HG03280 (cell line): ENCODE results near the gene SEMA3C.
A peak's percentile ranks its signal among the peaks of the same experiment; 100 is the strongest.

Experiments used
- ATAC-seq: cut with Tn5 transposase; IDR thresholded peaks from one replicate; pipeline ENCODE4 v1.9.1; 2021; ENCODE audit warnings: mild to moderate bottlenecking, moderate library complexity; ENCODE audit not compliant: unreplicated experiment

SEMA3C gene

DNA sequence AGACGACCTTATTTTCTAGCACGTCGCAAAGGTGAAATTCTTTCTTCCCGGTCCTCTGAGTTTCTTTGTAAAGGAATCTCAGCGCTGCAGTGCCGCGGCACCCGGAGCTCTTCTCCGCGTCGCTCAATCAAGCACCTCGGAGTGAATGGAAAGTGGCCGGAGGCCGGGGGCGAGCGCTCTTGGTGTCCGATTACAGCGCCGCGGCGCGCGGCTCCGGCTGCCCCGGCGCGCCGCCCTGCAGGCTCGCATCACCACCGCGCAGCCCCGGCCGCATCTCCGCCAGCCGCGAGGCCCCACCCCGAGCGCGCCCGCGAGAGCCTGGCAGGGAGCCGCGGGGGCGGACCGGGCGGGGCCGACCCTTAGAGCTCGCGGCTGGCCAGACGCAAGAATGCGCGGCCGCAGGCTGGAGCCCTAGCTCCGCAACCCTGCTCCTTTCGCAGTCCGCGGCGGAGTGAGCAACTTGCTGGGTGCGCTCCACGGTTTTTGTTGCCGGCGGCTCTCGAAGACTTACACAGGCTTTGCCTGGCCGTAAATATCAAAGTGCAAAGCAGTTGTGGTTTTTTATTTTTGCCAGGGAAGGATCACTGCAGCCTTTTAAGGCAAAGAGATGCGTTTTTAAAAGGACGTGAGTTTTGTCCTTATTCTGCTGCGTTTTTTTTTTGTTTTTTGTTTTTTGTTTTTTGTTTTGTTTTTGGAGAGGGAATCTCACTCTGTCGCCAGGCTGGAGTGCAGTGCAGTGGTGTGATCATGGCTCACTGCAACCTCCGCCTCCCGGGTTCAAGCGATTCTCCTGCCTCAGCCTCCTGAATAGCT is at the start of gene SEMA3C:
Gene SEMA3C (minus strand): TSS at position 143 of the 813 bp plus-strand sequence. CDS start 2,270 bp downstream, outside the sequence.
- peak; percentile 65 for ATAC-seq

DNA sequence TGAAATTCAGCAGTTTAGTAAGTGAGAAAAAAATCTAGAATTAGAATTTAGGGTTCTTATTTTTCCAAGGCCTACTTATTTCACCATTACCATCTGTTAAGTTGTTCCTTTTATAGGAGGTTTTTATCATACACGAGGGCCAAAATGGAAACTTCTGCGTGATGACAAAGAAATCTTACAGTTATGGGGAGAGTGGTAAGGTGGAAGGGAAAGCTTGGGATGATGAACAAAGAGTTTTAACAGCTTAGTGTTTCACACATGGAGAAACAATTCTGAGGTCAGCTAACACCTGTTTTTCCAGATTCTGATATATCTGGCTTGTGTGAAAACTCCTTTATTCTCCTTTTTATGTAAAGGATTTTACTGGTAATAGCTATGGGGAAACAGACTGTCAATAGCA is 49.8 kb upstream of the SEMA3C start:
- no peak for ATAC-seq

DNA sequence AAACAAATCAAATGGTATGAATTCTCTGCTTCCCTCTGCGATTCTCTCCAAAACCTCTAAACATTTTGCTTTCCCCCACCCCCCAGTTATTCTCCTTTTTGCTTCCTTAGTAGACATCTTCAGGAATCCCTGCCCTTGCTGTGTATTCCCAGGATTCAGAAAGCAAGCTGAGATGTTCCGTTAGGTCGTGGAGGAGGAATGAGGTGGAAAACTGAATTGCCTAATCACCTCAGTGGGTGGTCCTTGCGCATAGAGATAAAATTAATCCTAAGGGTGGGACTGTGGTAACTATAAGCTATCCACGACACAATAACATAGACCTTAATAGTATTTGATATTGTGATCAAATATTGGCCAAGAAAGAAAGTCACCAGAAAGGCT is 49.1 kb upstream of the SEMA3C start:
- ATAC-seq: no peak

DNA sequence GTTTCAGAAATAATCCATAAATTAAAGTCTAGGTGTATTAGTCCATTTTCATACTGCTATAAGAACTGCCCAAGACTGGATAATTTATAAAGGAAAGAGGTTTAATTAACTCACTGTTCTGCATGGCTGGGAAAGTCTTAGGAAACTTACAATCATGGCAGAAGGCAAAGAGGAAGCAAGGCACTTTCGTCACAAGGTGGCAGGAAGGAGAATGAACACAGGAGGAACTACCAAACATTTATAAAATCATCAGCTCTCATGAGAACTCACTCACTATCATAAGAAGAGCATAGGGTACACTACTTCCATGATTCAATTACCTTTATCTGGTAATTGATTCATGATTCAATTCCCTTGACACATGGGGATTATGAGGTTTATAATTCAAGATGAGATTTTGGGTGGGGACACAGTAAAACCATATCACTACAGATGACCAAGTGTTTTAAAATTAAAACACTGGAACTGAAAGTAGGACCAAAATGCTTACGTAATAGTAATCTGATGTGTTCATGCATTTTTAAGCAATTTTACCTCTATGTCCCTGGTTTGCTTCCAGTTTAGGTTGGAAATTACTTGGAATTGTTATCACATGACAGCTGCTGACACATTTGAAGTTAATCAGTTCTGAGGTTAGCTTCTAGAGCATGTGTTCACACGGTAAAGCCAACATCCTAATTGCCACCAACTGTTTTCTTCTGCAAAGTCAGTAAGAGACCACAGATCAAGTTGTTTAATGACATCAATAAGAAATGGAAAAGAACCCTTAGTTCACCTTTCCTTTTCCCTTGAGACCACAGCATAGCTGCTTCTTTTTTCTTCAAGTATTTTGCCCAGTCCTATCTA is 48.4 kb upstream of the SEMA3C start:
- ATAC-seq: no peak

DNA sequence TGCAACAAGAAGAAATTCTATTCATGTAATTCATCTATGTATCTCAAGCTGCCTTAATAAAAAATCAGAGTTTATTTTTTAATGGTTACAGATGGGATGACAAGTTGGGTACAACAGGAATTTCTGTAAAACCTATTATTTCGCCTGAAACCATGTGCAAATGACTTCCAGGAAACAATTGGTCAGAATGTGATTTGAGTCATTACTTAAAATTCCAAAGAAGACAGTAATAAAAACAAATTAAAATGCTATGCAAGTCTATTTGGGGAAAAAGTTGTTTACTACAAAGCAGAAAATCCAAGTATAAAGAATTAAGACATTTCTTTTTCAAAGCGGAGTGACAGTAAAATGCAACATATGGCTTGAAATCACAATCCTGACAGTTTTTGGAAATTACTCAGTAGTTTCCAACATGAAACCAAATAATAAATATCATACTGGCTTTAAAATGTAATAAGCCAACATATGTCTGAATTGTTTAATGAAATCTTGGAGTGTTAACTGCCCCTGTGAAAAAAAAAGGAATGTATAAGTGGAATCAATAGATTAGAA is 41.5 kb upstream of the SEMA3C start:
- no peak for ATAC-seq

DNA sequence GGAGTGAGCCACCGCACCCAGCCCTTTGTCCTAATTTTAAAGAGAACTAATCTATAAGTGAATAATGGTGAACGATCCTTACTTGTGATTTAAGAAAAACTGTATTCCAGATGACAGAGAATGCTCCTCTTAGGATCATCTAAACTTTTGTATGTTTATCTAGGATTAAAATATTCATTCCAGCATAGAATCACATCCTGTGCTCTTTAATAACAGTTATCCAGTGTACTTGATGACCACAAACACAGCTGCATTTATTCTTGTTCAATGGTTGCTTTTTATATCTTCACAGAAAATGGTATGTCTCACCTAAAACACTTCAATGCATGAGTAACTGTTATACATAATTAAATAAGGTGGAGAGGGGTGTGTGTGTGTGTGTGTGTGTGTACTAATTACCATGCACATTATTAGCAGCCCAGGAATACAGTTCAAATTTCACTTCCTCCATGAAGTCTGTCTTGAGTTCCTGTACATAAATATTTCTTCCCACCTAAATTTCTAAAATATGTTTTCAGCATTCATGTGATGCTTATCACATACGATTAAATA is 38.5 kb upstream of the SEMA3C start:
- no peak for ATAC-seq

DNA sequence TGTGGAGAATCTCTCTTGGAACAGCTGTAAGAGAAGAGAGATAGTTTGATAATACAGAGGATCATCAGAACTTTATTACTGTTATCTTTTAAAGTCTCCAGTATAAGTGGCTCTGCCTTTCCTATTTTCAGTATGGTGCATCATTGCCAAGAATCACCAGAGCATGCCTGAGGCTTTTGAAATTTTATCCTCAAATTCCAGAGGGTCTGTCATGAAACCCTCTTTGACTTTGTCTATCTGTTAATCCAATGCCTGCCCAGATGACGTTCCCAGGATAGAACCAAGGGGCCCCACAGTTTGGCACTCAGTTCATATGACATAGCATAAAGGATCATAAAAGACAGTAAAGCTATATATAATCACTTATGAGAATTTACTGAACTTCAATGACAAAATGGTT is 35.3 kb upstream of the SEMA3C start:
- ATAC-seq: no peak

DNA sequence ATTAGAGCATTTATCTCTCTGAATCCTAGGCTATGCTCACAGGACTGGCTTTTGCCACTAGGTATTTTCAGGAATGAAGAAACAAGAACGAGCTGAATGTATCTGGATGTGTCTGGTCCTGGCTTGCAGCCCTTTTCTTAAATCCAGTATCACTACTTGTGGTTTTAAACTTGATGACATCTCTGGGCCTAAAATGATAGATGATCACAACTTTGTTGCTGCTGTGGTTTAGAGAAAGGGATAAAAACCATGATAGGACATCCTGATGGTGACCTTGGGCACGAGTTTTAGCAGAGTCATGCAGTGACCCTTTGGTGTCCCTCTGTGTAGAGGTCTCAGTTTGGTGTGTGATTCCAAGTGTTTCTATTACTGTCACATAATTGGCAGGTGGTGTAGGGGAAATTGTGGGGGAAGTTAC is 31.7 kb upstream of the SEMA3C start:
- no peak for ATAC-seq

DNA sequence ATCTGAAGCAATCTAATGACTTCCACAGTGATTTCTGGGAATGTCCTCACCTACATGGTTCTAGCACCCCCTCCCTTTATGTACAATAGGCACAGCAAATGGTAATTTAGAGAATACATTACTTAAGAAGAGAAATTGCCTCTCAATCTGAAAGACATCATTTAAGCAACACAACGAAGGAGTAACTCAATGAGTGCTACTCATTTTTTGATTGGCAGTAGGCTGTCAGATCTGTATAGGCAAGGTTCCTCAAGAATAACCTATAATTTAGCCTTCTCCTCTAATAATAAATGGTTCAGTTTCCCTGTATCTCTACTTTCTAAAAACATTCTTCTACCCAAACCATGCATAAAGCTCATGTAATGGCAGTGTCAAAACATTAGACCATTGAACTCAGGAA is 30.6 kb upstream of the SEMA3C start:
- no peak for ATAC-seq

DNA sequence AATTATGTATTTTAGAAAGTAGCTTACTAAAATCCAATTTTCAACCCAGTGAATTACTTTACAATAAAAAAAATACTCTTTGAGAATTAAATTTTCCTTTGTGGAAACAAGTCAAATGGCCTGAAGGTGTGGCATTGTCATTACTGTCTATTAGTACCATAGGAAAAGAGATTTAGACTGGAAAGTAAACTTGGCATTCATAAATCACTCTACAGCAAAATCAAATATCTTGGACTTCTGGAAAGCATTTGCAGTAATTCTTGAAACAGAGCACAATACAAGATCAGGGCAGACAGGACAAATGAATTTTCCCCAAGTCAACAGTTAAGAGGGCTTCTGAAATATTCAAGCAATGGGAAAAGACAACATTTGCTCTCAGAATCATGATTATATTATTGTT is 28.0 kb upstream of the SEMA3C start:
- ATAC-seq: no peak

DNA sequence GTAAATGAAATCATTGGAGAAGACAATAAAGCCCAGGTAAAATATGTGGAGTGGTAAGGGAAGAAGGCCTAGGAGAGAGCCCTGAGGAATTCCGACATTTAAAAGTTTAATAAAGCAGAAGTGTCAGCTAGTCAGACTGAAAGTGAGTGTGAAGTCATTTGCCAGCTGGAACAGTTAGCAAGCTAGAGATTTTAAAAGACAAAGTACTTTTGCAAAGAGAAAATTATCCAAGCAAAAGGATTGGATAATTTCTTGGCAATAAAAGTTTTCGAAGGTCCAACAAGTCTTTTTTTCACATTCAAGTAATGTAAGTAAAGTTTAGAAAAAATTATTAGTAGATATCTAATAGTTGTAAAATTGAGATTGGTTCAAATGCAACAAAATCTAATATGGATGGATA is 27.1 kb upstream of the SEMA3C start:
- ATAC-seq: no peak

DNA sequence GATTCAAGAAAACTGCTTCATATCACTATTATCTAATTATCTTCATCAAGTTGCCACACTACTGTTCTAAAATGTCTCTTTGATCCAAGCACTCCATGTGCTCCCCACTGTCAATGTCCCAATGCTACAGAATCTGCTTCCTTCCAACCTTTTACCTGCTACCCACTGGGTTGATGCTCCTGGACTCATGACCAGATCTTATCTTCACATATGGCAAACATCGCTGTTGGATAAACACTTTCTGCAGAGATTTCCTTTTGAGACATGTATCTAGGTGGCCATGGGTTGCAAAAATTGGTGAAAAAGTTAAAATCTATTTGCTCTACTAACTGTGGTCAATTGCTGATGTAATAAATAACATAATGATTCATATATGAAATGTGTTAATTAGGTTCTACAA is 24.5 kb upstream of the SEMA3C start:
- no peak for ATAC-seq

DNA sequence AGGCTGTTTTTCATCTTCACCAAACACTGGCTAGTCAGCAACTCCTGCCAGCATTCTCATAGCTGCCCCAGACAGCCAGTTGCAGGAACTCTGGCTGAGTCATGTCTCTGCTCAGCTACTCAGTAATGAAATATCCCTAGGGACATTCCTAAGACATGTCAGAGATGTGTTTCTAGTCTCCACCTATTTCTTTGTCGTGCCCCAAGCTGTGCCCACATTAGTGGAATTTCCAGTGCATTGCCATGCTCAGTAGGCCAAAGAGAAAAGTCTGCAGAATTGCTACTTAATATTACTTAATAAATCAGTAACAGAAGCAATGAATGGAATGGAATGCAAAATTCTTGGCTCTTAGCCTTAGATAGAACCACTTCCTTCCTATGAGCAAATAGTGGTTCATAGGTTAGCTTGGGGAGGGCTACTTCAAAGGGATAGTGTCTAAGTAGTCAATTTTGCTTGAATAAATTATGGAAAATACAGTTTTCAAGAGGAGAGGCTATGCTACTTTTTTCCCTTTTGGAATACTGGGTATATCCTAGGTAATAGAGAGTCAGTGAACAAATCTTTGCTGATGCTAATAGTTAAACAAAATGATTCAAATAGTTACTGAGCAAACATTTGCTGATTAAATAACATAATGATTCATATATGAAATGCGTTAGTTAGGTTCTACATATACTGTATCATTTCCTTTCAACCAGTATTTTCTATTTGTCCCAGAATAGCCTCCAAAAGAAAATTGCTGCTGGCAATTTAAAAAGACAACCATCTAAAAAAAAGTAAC is 23.6 kb upstream of the SEMA3C start:
- no peak for ATAC-seq

DNA sequence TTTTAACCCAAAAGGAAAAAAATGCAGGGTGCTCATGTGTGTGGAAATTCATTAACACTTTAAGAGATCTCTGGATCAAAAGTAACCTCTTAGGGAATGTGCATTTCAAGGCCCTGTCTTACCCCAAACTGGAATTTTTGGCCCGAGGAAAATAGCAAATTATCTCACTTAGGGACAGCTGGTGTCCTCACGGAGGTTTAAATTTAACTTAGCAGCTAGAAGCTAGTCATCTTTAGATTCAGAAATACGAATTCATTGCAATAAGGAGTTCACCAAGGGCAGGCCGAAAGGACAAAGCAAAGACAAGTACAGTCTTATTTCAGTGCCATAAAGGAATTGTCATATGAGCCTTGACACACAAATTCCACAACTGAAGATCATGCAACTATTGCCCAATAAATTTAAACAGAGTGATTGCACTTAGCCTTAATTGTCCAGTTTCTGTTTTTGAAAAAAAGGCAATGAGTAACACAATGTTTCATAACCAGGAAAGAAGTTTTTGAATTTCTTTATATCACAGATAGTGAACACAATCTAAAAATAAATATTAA is 22.4 kb upstream of the SEMA3C start:
- ATAC-seq: no peak

DNA sequence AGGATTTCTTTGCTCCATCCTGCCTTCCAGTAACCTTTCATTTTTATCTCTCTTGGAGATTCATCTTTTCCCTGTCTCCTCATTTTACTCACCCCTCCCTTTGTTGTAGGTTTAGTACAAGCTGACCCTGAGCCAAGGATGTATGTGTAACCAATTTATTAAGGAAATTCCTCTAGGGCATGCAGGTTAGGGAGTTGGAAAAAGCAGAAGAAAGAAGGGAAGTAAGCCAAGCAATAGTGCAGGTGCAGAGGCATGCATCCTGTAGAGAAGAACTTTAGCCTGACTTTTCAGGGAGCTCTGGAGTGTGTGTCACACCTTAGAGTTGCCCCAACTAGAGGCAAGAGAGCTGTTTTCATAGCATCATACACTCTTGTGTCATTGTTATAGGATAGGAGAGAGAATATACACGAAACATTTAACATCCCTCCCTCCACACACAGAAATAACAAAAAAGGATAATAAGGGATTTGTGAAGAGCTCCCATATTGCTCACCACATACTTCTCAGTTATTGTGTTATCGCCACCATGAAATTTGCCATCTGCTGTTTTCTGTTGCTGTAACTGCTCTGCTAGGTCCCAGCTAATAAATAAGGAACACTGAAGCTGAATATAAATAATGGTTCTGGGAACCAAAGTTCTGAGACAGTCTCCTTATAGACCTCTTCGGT is 21.8 kb upstream of the SEMA3C start:
- ATAC-seq: no peak

DNA sequence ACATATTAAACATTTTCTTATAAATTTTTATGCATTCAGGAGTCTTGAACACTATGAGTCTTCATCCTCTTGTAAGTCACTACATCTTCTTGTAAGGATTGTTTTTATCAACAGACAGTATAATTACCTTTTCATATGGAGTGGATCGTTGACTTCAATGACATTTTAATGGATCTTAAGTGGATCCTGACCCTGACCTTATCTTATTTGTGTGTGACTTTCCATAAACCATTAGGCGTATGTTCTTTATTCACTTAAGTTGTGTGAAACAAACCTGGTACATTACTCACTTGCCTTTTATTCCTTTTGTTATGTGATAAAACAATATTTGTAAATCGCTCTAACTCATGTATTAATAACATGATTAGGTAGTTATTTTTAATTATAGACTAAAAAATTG is 18.5 kb upstream of the SEMA3C start:
- ATAC-seq: no peak

DNA sequence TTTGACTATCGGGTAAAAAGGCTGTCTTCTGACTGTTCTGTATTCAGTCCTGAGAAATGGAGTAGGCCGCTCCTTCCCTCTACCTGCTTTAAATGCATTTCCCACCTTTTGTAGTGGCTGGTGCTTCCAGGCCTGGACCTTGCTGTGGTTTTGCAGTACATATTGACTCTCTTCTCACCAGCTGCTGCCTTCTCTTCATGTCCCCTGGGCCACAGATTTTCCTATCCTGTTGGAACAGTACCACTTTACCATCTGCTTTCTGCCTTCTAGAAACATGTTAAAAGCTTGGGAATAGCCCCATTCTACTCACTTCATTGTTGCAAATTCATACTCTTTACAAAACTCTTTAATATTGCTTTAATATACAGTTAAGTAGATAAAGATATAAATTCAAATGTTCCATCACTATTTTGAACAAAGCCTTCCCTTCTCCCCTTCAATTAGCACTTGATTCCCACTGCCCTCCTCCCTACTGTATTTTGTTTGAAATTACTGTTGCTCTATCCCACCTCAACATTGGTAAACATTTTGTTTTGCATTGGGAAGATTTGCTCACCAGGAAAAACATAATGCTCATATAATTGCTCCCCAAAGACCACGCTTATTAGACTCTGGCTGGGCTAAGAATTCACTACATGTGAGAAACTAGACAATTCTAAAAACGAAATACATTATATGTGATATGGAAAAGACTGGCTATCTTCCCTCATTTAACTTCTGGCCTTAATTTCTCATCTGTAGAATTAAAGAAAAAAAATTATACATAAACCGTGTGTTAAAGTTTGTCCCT is 17.3 kb upstream of the SEMA3C start:
- ATAC-seq: no peak

DNA sequence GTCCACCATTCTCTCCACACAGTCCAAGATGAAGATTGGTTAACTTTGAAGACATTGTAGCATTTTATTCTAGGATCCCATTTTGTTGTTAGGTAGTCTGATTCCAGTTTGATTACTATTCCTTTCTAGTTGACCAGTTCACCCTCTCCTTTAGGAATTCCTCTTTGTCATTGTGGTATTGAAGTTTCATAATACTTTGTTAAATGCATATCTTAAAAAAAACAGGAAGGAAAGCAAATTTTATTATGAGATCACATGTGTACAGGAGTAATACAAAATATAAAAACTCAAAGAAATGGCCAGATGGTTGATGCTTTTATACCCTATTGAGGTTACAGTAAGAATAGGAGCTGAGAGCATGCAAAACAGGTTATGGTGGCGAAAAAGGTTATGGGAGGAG is 15.5 kb upstream of the SEMA3C start:
- no peak for ATAC-seq

DNA sequence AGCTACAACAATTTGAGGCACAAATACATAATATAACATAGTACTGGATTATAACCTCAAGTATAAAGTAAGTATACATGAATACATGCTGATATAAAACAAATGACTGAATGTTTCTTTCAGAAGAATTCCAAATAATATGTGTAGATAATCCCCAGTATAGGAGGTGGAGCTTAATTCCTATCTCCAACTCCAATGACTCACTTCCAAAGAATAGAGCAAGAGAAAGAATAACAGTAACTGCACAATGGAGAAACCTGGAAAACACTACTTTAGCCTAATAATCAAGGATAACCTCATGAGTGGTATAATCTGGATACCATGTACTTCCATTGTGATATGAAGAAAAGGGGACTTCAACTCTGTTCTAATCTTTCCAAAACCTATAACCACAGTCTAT is 13.7 kb upstream of the SEMA3C start:
- ATAC-seq: no peak
